ENCODE measurements around the gene AKT2. TPM values are rescaled to one million over a fixed set of nuclear protein-coding genes. Genes with fewer than 3 reads are reported as not detected.

The AKT2 gene
- total RNA-seq, 1 experiment from 2014 or later: 80.6 TPM

DNA sequence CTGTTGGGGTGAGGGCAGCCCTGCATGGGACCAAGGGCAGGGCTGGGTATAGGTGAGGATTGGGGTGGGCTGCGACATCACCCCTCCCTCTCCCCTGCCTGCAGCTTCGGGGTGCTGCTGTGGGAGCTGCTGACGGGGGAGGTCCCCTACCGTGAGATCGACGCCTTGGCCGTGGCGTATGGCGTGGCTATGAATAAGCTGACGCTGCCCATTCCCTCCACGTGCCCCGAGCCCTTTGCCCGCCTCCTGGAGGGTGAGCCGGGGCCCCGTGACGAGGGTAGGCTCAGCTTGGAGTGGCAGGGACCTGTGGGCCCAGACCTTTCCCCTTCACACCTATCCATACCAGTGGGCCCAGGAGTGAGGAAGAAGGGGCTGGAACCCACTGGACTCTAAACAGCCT, 80.8 kb downstream of the AKT2 start:
- TF ChIP-seq EZH2 (IDR thresholded peaks at IDR 0.05; ENCODE audit: low read length, unreplicated experiment): no peak
- no peak for TF ChIP-seq EZH2phosphoT487 (IDR thresholded peaks at IDR 0.05; ENCODE audit: borderline replicate concordance, low read length)
- TF ChIP-seq, protein P1, sequence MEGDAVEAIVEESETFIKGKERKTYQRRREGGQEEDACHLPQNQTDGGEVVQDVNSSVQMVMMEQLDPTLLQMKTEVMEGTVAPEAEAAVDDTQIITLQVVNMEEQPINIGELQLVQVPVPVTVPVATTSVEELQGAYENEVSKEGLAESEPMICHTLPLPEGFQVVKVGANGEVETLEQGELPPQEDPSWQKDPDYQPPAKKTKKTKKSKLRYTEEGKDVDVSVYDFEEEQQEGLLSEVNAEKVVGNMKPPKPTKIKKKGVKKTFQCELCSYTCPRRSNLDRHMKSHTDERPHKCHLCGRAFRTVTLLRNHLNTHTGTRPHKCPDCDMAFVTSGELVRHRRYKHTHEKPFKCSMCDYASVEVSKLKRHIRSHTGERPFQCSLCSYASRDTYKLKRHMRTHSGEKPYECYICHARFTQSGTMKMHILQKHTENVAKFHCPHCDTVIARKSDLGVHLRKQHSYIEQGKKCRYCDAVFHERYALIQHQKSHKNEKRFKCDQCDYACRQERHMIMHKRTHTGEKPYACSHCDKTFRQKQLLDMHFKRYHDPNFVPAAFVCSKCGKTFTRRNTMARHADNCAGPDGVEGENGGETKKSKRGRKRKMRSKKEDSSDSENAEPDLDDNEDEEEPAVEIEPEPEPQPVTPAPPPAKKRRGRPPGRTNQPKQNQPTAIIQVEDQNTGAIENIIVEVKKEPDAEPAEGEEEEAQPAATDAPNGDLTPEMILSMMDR (conservative IDR thresholded peaks at IDR 0.05; ENCODE audit: low read depth, low read length): no peak
- no peak overlapping the region for H3K9ac ChIP-seq (ENCODE audit: low read length)
- no peaks in the 10 kb centered on the region for H3K9me3 ChIP-seq (ENCODE audit: low read length)
- no peaks in the 10 kb centered on the region for H3K4me1 ChIP-seq (ENCODE audit: insufficient read depth, low read length)
- H3K4me3 ChIP-seq (ENCODE audit: low read length): no peak overlapping the region
- no peak for ATAC-seq
- no peaks in the 10 kb centered on the region for H3K79me2 ChIP-seq (ENCODE audit: low read length)
- intact Hi-C loops (cut with micrococcal nuclease): no loop called here
- BruUV-seq (replicated peaks): no TSS peak
- no peaks in the 10 kb centered on the region for H3F3A ChIP-seq (ENCODE audit: low read length, unreplicated experiment)
- POLR2A ChIA-PET (ENCODE audit: unreplicated experiment): no interaction called here
- H2AFZ ChIP-seq (ENCODE audit: low read length): no peak overlapping the region
- CTCF ChIA-PET: no interaction called here
- H3K27me3 ChIP-seq (ENCODE audit: low read length): no peaks in the 10 kb centered on the region
- no peak overlapping the region for H3K4me2 ChIP-seq (ENCODE audit: low read length)
- H4K20me1 ChIP-seq (ENCODE audit: low read length): no peaks in the 10 kb centered on the region
- no peaks in the 10 kb centered on the region for H3K36me3 ChIP-seq (ENCODE audit: low read depth, low read length)
- H3K9me2 ChIP-seq (replicated peaks; ENCODE audit: low read length): no peaks in the 10 kb centered on the region
- DNase-seq: no peak
- no peak overlapping the region for H3K27ac ChIP-seq (ENCODE audit: low read length)

DNA sequence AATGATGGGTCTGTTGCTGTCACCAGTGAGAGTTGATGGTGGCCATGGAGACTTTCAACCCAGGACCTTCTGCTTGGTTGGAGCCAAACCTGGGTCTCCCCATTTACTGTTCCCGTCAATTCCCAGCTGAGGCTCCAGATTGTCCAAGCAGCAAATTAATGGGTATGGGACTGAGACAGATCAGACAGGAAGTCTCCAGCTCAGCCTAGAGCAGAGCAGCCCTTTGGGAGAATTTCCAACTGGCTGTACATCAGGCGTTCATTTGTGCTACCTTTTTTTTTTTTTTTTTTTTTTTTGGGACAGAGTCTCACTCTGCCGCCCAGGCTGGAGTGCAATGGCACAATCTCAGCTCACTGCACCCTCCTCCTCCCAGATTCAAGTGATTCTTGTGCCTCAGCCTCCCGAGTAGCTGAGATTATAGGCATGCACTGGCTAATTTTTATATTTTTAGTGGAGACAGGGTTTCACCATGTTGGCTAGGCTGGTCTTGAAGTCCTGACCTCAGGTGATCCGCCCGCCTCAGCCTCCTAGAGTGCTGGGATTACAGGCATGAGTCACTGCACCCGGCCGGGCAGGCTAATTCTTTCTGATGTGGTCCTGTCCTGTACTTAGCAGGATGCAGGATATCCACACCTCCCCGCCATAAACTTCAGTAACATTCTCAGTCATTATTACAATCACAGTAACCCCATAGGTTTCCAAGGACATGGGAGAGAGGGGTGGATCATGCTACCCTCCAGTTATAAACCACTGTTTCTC, 84.6 kb downstream of the AKT2 start:
- H3K36me3 ChIP-seq (ENCODE audit: low read depth, low read length): no peaks in the 10 kb centered on the region
- no peaks in the 10 kb centered on the region for H3K79me2 ChIP-seq (ENCODE audit: low read length)
- intact Hi-C loops (cut with micrococcal nuclease): no loop called here
- no TSS peak for BruUV-seq (replicated peaks)
- H3K27me3 ChIP-seq (ENCODE audit: low read length): no peaks in the 10 kb centered on the region
- peak; percentile 55 for ATAC-seq
- CTCF ChIA-PET: interaction anchor here (0.6 kb wide), 2 partner anchors 9 to 66 kb away, joined by 3 to 11 read pairs; partner anchors contain the start of gene MAP3K10
- peak; percentile 24 for DNase-seq
- no peak for TF ChIP-seq EZH2 (IDR thresholded peaks at IDR 0.05; ENCODE audit: low read length, unreplicated experiment)
- TF ChIP-seq, protein P1 (conservative IDR thresholded peaks at IDR 0.05; ENCODE audit: low read depth, low read length): no peak
- no peak for TF ChIP-seq EZH2phosphoT487 (IDR thresholded peaks at IDR 0.05; ENCODE audit: borderline replicate concordance, low read length)
- H3K27ac ChIP-seq (ENCODE audit: low read length): no peak overlapping the region
- H3K4me1 ChIP-seq (ENCODE audit: insufficient read depth, low read length): no peaks in the 10 kb centered on the region
- no peak overlapping the region for H2AFZ ChIP-seq (ENCODE audit: low read length)
- POLR2A ChIA-PET (ENCODE audit: unreplicated experiment): no interaction called here
- H4K20me1 ChIP-seq (ENCODE audit: low read length): no peaks in the 10 kb centered on the region
- H3F3A ChIP-seq (ENCODE audit: low read length, unreplicated experiment): no peaks in the 10 kb centered on the region
- H3K9ac ChIP-seq (ENCODE audit: low read length): no peak overlapping the region
- H3K4me3 ChIP-seq (ENCODE audit: low read length): no peak overlapping the region
- no peaks in the 10 kb centered on the region for H3K9me3 ChIP-seq (ENCODE audit: low read length)
- no peak overlapping the region for H3K4me2 ChIP-seq (ENCODE audit: low read length)
- no peaks in the 10 kb centered on the region for H3K9me2 ChIP-seq (replicated peaks; ENCODE audit: low read length)

DNA sequence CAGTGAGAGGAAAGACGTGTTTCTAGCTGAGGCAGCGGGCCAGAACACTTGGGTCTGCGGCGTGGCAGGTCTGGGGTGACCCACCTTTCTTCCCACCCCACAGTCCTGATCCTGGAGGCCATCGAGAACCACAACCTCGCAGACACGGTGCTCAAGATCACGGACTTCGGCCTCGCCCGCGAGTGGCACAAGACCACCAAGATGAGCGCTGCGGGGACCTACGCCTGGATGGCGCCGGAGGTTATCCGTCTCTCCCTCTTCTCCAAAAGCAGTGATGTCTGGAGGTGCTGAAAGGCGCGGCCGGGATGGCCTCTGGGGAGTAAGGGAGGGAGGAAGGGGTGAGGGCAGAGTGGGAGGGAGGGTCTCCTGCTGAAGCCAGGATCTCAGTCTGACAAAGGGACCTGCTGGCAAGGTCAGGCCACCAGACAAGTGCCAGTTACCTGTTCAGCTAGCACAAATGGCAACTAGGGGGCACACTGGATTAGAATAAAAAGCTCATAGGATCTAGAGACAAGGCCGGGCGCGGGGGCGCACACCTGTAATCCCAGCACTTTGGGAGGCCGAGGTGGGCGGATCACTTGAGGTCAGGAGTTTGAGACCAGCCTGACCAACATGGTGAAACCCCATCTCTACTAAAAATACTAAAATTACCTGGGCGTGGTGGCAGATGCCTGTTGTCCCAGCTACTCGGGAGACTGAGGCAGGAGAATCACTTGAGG, 86.7 kb downstream of the AKT2 start:
- DNase-seq (no peak), ATAC-seq (no peak)
- H4K20me1 ChIP-seq (ENCODE audit: low read length): no peaks in the 10 kb centered on the region
- no peaks in the 10 kb centered on the region for H3K36me3 ChIP-seq (ENCODE audit: low read depth, low read length)
- no peaks in the 10 kb centered on the region for H3K9me2 ChIP-seq (replicated peaks; ENCODE audit: low read length)
- TF ChIP-seq EZH2phosphoT487 (IDR thresholded peaks at IDR 0.05; ENCODE audit: borderline replicate concordance, low read length) (no peak), EZH2 (IDR thresholded peaks at IDR 0.05; ENCODE audit: low read length, unreplicated experiment) (no peak)
- TF ChIP-seq, protein P1 (conservative IDR thresholded peaks at IDR 0.05; ENCODE audit: low read depth, low read length): no peak
- no peak overlapping the region for H3K4me2 ChIP-seq (ENCODE audit: low read length)
- H3K27me3 ChIP-seq (ENCODE audit: low read length): no peaks in the 10 kb centered on the region
- H3K4me3 ChIP-seq (ENCODE audit: low read length): no peak overlapping the region
- CTCF ChIA-PET: interaction anchor here (0.7 kb wide), 1 partner anchor 38 kb away, joined by 3 read pairs; no protein-coding TSS in a partner anchor
- no peaks in the 10 kb centered on the region for H3F3A ChIP-seq (ENCODE audit: low read length, unreplicated experiment)
- H3K9ac ChIP-seq (ENCODE audit: low read length): no peak overlapping the region
- H3K27ac ChIP-seq (ENCODE audit: low read length): no peak overlapping the region
- no peaks in the 10 kb centered on the region for H3K4me1 ChIP-seq (ENCODE audit: insufficient read depth, low read length)
- no peaks in the 10 kb centered on the region for H3K79me2 ChIP-seq (ENCODE audit: low read length)
- no peaks in the 10 kb centered on the region for H3K9me3 ChIP-seq (ENCODE audit: low read length)
- intact Hi-C loops (cut with micrococcal nuclease): no loop called here
- BruUV-seq (replicated peaks): no TSS peak
- H2AFZ ChIP-seq (ENCODE audit: low read length): no peak overlapping the region
- POLR2A ChIA-PET (ENCODE audit: unreplicated experiment): no interaction called here
